NT2/D1 (cell line): ENCODE results near the gene MED26.

Experiments used
- YY1 ChIP-seq: IDR thresholded peaks from 2 replicates; pipeline ENCODE4 v1.6.1; 2011; ENCODE audit not compliant: insufficient read length, insufficient read depth
- ZNF274 ChIP-seq: IDR thresholded peaks from 2 replicates; pipeline ENCODE4 v1.6.1; 2011; ENCODE audit warnings: mild to moderate bottlenecking, low read depth, low read length

- TF ChIP-seq ZNF274 (no peak), YY1 (no peak)
Observed at GRCh38 chr19:16571822-16572331, 56.1 kb downstream of the MED26 start.
